NCI-H345 treated with DMSO at 0.1 percent for 48 hours (cell line): ENCODE measurements around the gene MCM6.
A peak's percentile ranks its signal among the peaks of the same experiment; 100 is the strongest.
"Not testable (repeated sequence)": the region's sequence is repeated elsewhere in the genome, so short reads cannot be mapped to it uniquely, and the experiment has no call there.

Source experiments
- DNase-seq: peaks from one replicate; lab custom pipeline; 2025; ENCODE audit not compliant: unreplicated experiment; lab: John Stamatoyannopoulos, UW

Gene MCM6

GRCh38 chr2:135876066-135876711 lies at the start of gene MCM6:
MCM6 (minus strand) TSS chr2:135876443; CDS start chr2:135876365, 78 bp downstream.
- peak; percentile 98 for DNase-seq

GRCh38 chr2:135925571-135925970 lies 49.3 kb upstream of the MCM6 start:
- DNase-seq: no peak

- peak; percentile 39 for DNase-seq
These were observed 40.0 kb upstream of the MCM6 start for GRCh38 chr2:135916207-135916606.

- no peak for DNase-seq
These were observed 38.2 kb upstream of the MCM6 start for GRCh38 chr2:135914485-135914884.

- DNase-seq: peak; percentile 30
These were observed 37.6 kb upstream of the MCM6 start for GRCh38 chr2:135913727-135914365.

- DNase-seq: no peak
These were observed 33.7 kb upstream of the MCM6 start for GRCh38 chr2:135909976-135910375.

GRCh38 chr2:135905679-135906078 lies 29.4 kb upstream of the MCM6 start:
- DNase-seq: no peak

- DNase-seq: no peak
These were observed 28.2 kb upstream of the MCM6 start for GRCh38 chr2:135904341-135904989.

GRCh38 chr2:135903650-135904049 lies 27.4 kb upstream of the MCM6 start:
- DNase-seq: no peak

GRCh38 chr2:135899567-135899966 lies 23.3 kb upstream of the MCM6 start:
- no peak for DNase-seq

GRCh38 chr2:135898234-135898786 lies 22.1 kb upstream of the MCM6 start:
- no peak for DNase-seq

- DNase-seq: no peak
These were observed 18.7 kb upstream of the MCM6 start for GRCh38 chr2:135894930-135895329.

- DNase-seq: no peak
These were observed 17.1 kb upstream of the MCM6 start for GRCh38 chr2:135893374-135893794.

GRCh38 chr2:135890835-135891234 lies 14.6 kb upstream of the MCM6 start:
- DNase-seq: no peak

GRCh38 chr2:135890149-135890548 lies 13.9 kb upstream of the MCM6 start:
- no peak for DNase-seq

- DNase-seq: not testable (repeated sequence)
These were observed 12.3 kb upstream of the MCM6 start for GRCh38 chr2:135888587-135888986.

GRCh38 chr2:135885709-135886108 lies 9.5 kb upstream of the MCM6 start:
- no peak for DNase-seq

GRCh38 chr2:135882415-135882814 lies 6.2 kb upstream of the MCM6 start:
- no peak for DNase-seq

GRCh38 chr2:135876770-135877169 lies 527 bp upstream of the MCM6 start:
- not testable (repeated sequence) for DNase-seq

- DNase-seq: no peak
These were observed 665 bp downstream of the MCM6 start for GRCh38 chr2:135875491-135876065.

GRCh38 chr2:135874777-135875365 lies 1.4 kb downstream of the MCM6 start:
- no peak for DNase-seq
